Measurements from ENCODE around the gene USF1. TPM values are rescaled to one million over a fixed set of nuclear protein-coding genes. Genes with fewer than 3 reads are reported as not detected.

USF1 gene
- total RNA-seq, result 58.4 and 70.2 TPM in 2 replicates

- Histone ChIP-seq H3K36me3 (ENCODE audit: control insufficient read depth, insufficient read depth, low read length) (peaks cover 14% of the 10 kb centered on the region), H3K4me3 (ENCODE audit: low read depth, low read length) (peak within 1 kb of the TSS; percentile 56), H3K27me3 (ENCODE audit: control insufficient read depth, insufficient read depth, low read length) (no peaks in the 10 kb centered on the region)
- FAIRE-seq, result no peak
- no peak for TF ChIP-seq CTCF (IDR thresholded peaks at IDR 0.05; ENCODE audit: insufficient read depth, low read length, severe bottlenecking)
- DNase-seq (ENCODE audit: low read depth), result peak; percentile 89
Observed at GRCh38 chr1:161045736-161046604, at the start of gene USF1. USF1 (minus strand) TSS chr1:161045977; CDS start chr1:161043275, 2,702 bp downstream.

GRCh38 chr1:161095230-161095629 lies 49.5 kb upstream of the USF1 start:
- no peak overlapping the region for H3K4me3 ChIP-seq (ENCODE audit: low read depth, low read length)
- no peaks in the 10 kb centered on the region for H3K36me3 ChIP-seq (ENCODE audit: control insufficient read depth, insufficient read depth, low read length)
- H3K27me3 ChIP-seq (ENCODE audit: control insufficient read depth, insufficient read depth, low read length), result no peaks in the 10 kb centered on the region
- no peak for TF ChIP-seq CTCF (IDR thresholded peaks at IDR 0.05; ENCODE audit: insufficient read depth, low read length, severe bottlenecking)
- FAIRE-seq, result no peak
- no peak for DNase-seq (ENCODE audit: low read depth)

- Histone ChIP-seq H3K4me3 (ENCODE audit: low read depth, low read length) (no peak overlapping the region), H3K27me3 (ENCODE audit: control insufficient read depth, insufficient read depth, low read length) (no peaks in the 10 kb centered on the region), H3K36me3 (ENCODE audit: control insufficient read depth, insufficient read depth, low read length) (no peaks in the 10 kb centered on the region)
- no peak for DNase-seq (ENCODE audit: low read depth)
- no peak for FAIRE-seq
- TF ChIP-seq CTCF (IDR thresholded peaks at IDR 0.05; ENCODE audit: insufficient read depth, low read length, severe bottlenecking), result no peak
Observed at GRCh38 chr1:161094481-161094880, 48.7 kb upstream of the USF1 start.

GRCh38 chr1:161092621-161093028 lies 46.8 kb upstream of the USF1 start:
- Histone ChIP-seq H3K27me3 (ENCODE audit: control insufficient read depth, insufficient read depth, low read length) (no peaks in the 10 kb centered on the region), H3K36me3 (ENCODE audit: control insufficient read depth, insufficient read depth, low read length) (no peaks in the 10 kb centered on the region), H3K4me3 (ENCODE audit: low read depth, low read length) (no peak overlapping the region)
- no peak for TF ChIP-seq CTCF (IDR thresholded peaks at IDR 0.05; ENCODE audit: insufficient read depth, low read length, severe bottlenecking)
- FAIRE-seq (no peak), DNase-seq (ENCODE audit: low read depth) (peak; percentile 83)

GRCh38 chr1:161091796-161092507 lies 46.2 kb upstream of the USF1 start:
- Histone ChIP-seq H3K36me3 (ENCODE audit: control insufficient read depth, insufficient read depth, low read length) (no peaks in the 10 kb centered on the region), H3K4me3 (ENCODE audit: low read depth, low read length) (no peak overlapping the region), H3K27me3 (ENCODE audit: control insufficient read depth, insufficient read depth, low read length) (no peaks in the 10 kb centered on the region)
- TF ChIP-seq CTCF (IDR thresholded peaks at IDR 0.05; ENCODE audit: insufficient read depth, low read length, severe bottlenecking), result no peak
- FAIRE-seq (peak; percentile 64), DNase-seq (ENCODE audit: low read depth) (no peak)

All from bronchial epithelial cell (primary cell).